SJSA1 (cell line): ENCODE measurements around the gene CNTN4. TPM values are rescaled to one million over a fixed set of nuclear protein-coding genes. Genes with fewer than 3 reads are reported as not detected.
"Not testable (repeated sequence)": the region's sequence is repeated elsewhere in the genome, so short reads cannot be mapped to it uniquely, and the experiment has no call there.

ENCODE experiments used
- DNase-seq, 2 experiments: peaks; one replicate each; pipeline ENCODE4 v3.0.0-alpha.2; 2015 to 2020; ENCODE audit warnings: low spot score in 2 of 2, low read depth in 1 of 2
- H3K27ac ChIP-seq: fragments of 250-450 bp; sonication (Bioruptor Pico); 2 replicates; pipeline ENCODE4 v1.5.1; 2020; ENCODE audit warnings: mild to moderate bottlenecking, moderate library complexity
- H3K27me3 ChIP-seq: fragments of 250-450 bp; sonication (Bioruptor Pico); replicated peaks from 2 replicates; pipeline ENCODE4 v1.5.1; 2020; ENCODE audit warnings: mild to moderate bottlenecking, moderate library complexity
- H3K36me3 ChIP-seq: fragments of 250-450 bp; sonication (Bioruptor Pico); 2 replicates; pipeline ENCODE4 v1.5.1; 2020; ENCODE audit warnings: mild to moderate bottlenecking
- H3K4me1 ChIP-seq: fragments of 250-450 bp; sonication (Bioruptor Pico); replicated peaks from 2 replicates; pipeline ENCODE4 v1.6.1; 2021; ENCODE audit warnings: mild to moderate bottlenecking
- H3K4me3 ChIP-seq: fragments of 250-450 bp; sonication (Bioruptor Pico); 2 replicates; pipeline ENCODE4 v1.5.1; 2020; ENCODE audit warnings: mild to moderate bottlenecking
- H3K9me3 ChIP-seq: fragments of 250-450 bp; sonication (Bioruptor Pico); replicated peaks from 2 replicates; pipeline ENCODE4 v1.5.1; 2020; ENCODE audit warnings: mild to moderate bottlenecking
- total RNA-seq: library from RNA; depleted of rRNA; stranded (reverse); fragments of >200 nt; shearing (Covaris generic); gene quantifications from 2 replicates; pipeline ENCODE4 v1.2.3, GENCODE V29; 2014

CNTN4 gene
- total RNA-seq, 1 experiment from 2014 or later, result not detected

- Histone ChIP-seq H3K9me3 (no peaks in the 10 kb centered on the region), H3K27ac (no peak overlapping the region), H3K36me3 (no peaks in the 10 kb centered on the region), H3K27me3 (no peaks in the 10 kb centered on the region), H3K4me1 (no peaks in the 10 kb centered on the region), H3K4me3 (no peak overlapping the region)
- DNase-seq, result no peak
Measured at GRCh38 chr3:2961576-2961975, 862.9 kb downstream of the CNTN4 start.

- Histone ChIP-seq H3K4me3 (no peak overlapping the region), H3K9me3 (no peaks in the 10 kb centered on the region), H3K27ac (no peak overlapping the region), H3K27me3 (no peaks in the 10 kb centered on the region), H3K4me1 (no peaks in the 10 kb centered on the region), H3K36me3 (no peaks in the 10 kb centered on the region)
- no peak for DNase-seq
Measured at GRCh38 chr3:2967871-2968270, 869.2 kb downstream of the CNTN4 start.

GRCh38 chr3:2968475-2968874 lies 869.8 kb downstream of the CNTN4 start:
- Histone ChIP-seq H3K27ac (no peak overlapping the region), H3K4me1 (no peaks in the 10 kb centered on the region), H3K36me3 (no peaks in the 10 kb centered on the region), H3K9me3 (no peaks in the 10 kb centered on the region), H3K4me3 (no peak overlapping the region), H3K27me3 (no peaks in the 10 kb centered on the region)
- DNase-seq, result no peak

DNA sequence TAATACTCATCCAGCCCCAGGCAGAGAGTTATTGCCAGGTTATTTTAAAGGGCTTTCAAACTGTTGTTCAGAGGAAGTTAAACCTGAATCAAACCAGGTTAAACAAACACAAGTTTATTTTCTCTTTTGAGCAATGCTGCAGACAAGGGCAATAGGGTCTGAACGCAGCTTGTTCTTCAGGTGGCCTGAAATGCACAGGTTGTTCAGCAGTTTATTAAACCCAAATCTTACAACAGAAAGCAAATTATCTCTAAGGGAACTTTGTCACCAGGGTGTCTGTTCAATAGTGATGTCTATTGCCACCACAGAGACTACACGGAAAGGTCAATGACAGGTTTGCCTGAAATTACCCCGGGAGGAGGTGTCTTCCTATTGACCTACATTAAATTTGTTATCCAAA lies 877.5 kb downstream of the CNTN4 start:
- H3K9me3 ChIP-seq, result no peaks in the 10 kb centered on the region
- no peaks in the 10 kb centered on the region for H3K4me1 ChIP-seq
- H3K27me3 ChIP-seq, result no peaks in the 10 kb centered on the region
- no peaks in the 10 kb centered on the region for H3K36me3 ChIP-seq
- no peak for DNase-seq
- H3K4me3 ChIP-seq, result no peak overlapping the region
- no peak overlapping the region for H3K27ac ChIP-seq

GRCh38 chr3:2976796-2977195 lies 878.1 kb downstream of the CNTN4 start:
- H3K36me3 ChIP-seq, result no peaks in the 10 kb centered on the region
- DNase-seq, result no peak
- no peaks in the 10 kb centered on the region for H3K9me3 ChIP-seq
- H3K4me3 ChIP-seq, result no peak overlapping the region
- H3K27me3 ChIP-seq, result no peaks in the 10 kb centered on the region
- H3K4me1 ChIP-seq, result no peaks in the 10 kb centered on the region
- no peak overlapping the region for H3K27ac ChIP-seq

GRCh38 chr3:2978977-2979732 lies 880.5 kb downstream of the CNTN4 start:
- DNase-seq, result no peak
- no peaks in the 10 kb centered on the region for H3K36me3 ChIP-seq
- H3K27ac ChIP-seq, result no peak overlapping the region
- no peaks in the 10 kb centered on the region for H3K9me3 ChIP-seq
- no peak overlapping the region for H3K4me3 ChIP-seq
- H3K4me1 ChIP-seq, result no peaks in the 10 kb centered on the region
- no peaks in the 10 kb centered on the region for H3K27me3 ChIP-seq

GRCh38 chr3:2984005-2984830 lies 885.6 kb downstream of the CNTN4 start:
- Histone ChIP-seq H3K4me3 (no peak overlapping the region), H3K36me3 (no peaks in the 10 kb centered on the region), H3K27me3 (no peaks in the 10 kb centered on the region), H3K4me1 (no peaks in the 10 kb centered on the region), H3K27ac (no peak overlapping the region), H3K9me3 (no peaks in the 10 kb centered on the region)
- DNase-seq, result no peak

DNA sequence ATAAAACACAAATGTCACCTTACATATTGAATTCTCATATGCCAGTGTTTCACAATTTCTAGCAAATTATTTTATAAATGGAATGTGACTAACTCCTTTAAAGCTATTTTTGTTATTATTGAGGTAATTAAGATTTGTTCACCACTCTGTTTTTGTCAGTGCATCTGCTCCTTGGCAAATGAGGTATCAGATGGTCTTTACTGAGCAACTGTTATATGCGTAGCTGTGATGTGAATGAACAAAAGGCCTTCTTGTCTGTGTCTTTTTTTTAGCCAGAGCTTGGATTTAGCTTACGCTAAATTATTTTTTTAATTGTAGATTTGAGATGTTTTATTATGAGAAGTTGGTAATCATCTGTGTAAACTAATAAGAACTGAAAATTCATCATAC lies 886.2 kb downstream of the CNTN4 start:
- Histone ChIP-seq H3K4me1 (no peaks in the 10 kb centered on the region), H3K27me3 (no peaks in the 10 kb centered on the region), H3K36me3 (no peaks in the 10 kb centered on the region), H3K27ac (no peak overlapping the region), H3K9me3 (no peaks in the 10 kb centered on the region), H3K4me3 (no peak overlapping the region)
- no peak for DNase-seq

DNA sequence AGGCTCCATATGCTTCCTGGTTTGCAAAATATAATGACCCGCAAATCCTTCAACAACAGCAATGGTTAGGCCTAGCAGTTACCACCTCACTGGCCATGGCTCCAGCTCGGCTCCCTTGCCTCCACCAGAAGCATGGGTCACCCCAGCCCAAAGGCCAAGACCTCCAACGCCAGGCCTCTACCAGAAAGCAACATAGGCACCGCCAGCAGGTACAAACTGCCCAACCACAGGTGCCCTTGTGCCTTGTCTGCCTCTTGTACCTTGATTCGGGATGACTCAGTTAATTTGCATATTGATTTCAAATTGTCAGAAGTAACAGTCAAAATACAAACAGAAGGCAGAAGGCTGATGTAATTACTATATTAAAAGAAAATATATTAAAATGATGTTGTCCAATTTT lies 886.8 kb downstream of the CNTN4 start:
- Histone ChIP-seq H3K36me3 (no peaks in the 10 kb centered on the region), H3K27ac (no peak overlapping the region), H3K9me3 (no peaks in the 10 kb centered on the region), H3K4me1 (no peaks in the 10 kb centered on the region), H3K4me3 (no peak overlapping the region), H3K27me3 (no peaks in the 10 kb centered on the region)
- DNase-seq, result no peak

GRCh38 chr3:2992534-2992933 lies 893.9 kb downstream of the CNTN4 start:
- no peaks in the 10 kb centered on the region for H3K4me1 ChIP-seq
- H3K27ac ChIP-seq, result no peak overlapping the region
- no peaks in the 10 kb centered on the region for H3K36me3 ChIP-seq
- no peak overlapping the region for H3K4me3 ChIP-seq
- H3K27me3 ChIP-seq, result no peaks in the 10 kb centered on the region
- no peak for DNase-seq
- H3K9me3 ChIP-seq, result no peaks in the 10 kb centered on the region

DNA sequence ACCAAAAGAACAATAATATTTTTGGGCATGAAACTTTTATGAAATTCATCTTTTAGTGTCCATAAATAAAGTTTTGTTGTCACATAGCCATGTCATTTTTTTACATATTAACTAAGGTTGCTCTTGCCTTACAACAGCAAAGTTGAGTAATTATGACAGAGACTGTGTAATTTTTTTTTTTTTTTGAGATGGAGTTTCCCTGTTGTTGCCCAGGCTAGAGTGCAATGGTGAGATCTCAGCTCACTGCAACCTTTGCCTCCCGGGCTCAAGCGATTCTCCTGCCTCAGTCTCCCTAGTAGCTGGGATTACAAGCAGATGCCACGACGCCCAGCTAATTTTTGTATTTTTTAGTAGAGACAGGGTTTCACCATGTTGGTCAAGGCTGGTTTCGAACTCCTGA lies 894.5 kb downstream of the CNTN4 start:
- H3K4me1 ChIP-seq, H3K27me3 ChIP-seq, DNase-seq, H3K27ac ChIP-seq, H3K9me3 ChIP-seq, H3K4me3 ChIP-seq, H3K36me3 ChIP-seq: not testable (repeated sequence)

- no peak overlapping the region for H3K27ac ChIP-seq
- H3K27me3 ChIP-seq, result no peaks in the 10 kb centered on the region
- no peaks in the 10 kb centered on the region for H3K36me3 ChIP-seq
- no peaks in the 10 kb centered on the region for H3K4me1 ChIP-seq
- DNase-seq, result no peak
- H3K9me3 ChIP-seq, result no peaks in the 10 kb centered on the region
- H3K4me3 ChIP-seq, result no peak overlapping the region
Measured at GRCh38 chr3:2993736-2994135, 895.1 kb downstream of the CNTN4 start.

DNA sequence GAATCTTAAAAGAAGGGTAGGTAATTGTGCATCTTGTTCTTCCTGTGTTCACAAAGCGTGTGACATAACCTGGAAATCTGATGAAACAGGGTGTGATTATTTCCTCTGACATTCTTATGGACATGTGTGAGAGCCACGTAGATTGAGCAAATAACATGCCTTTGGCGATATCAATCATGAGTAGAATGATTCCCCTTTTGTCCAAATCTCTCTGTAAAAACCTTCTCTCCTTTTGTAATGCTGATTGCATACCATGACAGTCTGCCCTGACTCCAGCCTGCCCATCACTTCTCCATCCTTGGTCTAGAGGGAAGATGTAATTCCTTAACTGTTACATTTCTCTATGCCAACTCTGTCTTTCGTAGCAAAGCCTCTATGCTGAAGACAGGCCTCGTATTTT lies 896.5 kb downstream of the CNTN4 start:
- Histone ChIP-seq H3K9me3 (no peaks in the 10 kb centered on the region), H3K27ac (no peak overlapping the region), H3K27me3 (no peaks in the 10 kb centered on the region), H3K4me3 (no peak overlapping the region), H3K36me3 (no peaks in the 10 kb centered on the region), H3K4me1 (no peaks in the 10 kb centered on the region)
- DNase-seq, result no peak

DNA sequence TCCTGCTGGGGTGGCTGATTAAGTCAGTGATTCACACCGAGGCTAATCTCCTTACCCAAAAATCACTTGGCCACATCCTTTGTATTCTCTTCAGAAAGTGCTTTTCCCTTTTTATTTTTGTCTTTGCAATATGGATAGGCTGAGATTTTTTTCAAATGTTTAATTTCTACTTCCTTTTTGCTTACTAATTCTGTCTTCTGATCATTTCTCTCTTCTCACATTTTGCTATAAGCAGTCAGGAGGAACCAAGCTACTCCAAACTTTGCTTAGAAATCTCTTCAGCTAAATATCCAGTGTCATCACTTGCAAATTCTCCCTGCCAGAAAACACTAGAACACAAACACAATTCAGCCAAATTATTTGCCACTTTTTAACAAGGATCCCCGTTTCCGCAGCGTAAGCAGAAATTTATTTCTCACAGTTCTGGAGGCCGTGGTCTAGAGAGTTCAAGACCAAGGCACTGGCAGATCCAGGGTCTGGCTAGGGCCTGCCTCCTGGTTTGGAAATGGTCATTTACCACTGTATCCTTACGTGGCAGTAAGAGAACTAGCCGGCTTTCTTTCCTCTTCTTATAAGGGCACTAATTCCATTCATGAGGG lies 906.6 kb downstream of the CNTN4 start:
- Histone ChIP-seq H3K9me3 (no peaks in the 10 kb centered on the region), H3K36me3 (no peaks in the 10 kb centered on the region), H3K27ac (no peak overlapping the region), H3K4me3 (no peak overlapping the region), H3K27me3 (no peaks in the 10 kb centered on the region), H3K4me1 (no peaks in the 10 kb centered on the region)
- no peak for DNase-seq
